Measurements from ENCODE around the gene PRCC.
A peak's percentile ranks its signal among the peaks of the same experiment; 100 is the strongest.

Gene PRCC

GRCh38 chr1:156767101-156767878 lies at the start of gene PRCC:
PRCC (plus strand) TSS chr1:156767535; CDS start chr1:156767772, 237 bp downstream.
- in situ Hi-C loops (cut with HindIII; ENCODE audit: low pct_ligation_motif_present, low sequenced_read_pairs): no loop called here
- Histone ChIP-seq H3K27ac (peak within 1 kb of the TSS; percentile 82), H3K27me3 (replicated peaks) (no peaks in the 10 kb centered on the region), H3K4me3 (ENCODE audit: low read depth, low read length) (peak within 1 kb of the TSS; percentile 95), H3K36me3 (replicated peaks) (peaks cover 9% of the 10 kb centered on the region)
- peak; percentile 100 for DNase-seq
- TF ChIP-seq CTCF (IDR thresholded peaks at IDR 0.05; ENCODE audit: low read depth, low read length, missing control alignments): peak; percentile 10

- in situ Hi-C loops (cut with HindIII; ENCODE audit: low pct_ligation_motif_present, low sequenced_read_pairs): no loop called here
- DNase-seq: no peak
- no peak overlapping the region for H3K27ac ChIP-seq
- no peak overlapping the region for H3K4me3 ChIP-seq (ENCODE audit: low read depth, low read length)
- peaks cover 34% of the 10 kb centered on the region for H3K36me3 ChIP-seq (replicated peaks)
- no peak for TF ChIP-seq CTCF (IDR thresholded peaks at IDR 0.05; ENCODE audit: low read depth, low read length, missing control alignments)
- H3K27me3 ChIP-seq (replicated peaks): no peaks in the 10 kb centered on the region
These were observed 46.2 kb upstream of the PRCC start for GRCh38 chr1:156721131-156721530.

- Histone ChIP-seq H3K36me3 (replicated peaks) (peaks cover 34% of the 10 kb centered on the region), H3K4me3 (ENCODE audit: low read depth, low read length) (no peak overlapping the region), H3K27ac (no peak overlapping the region), H3K27me3 (replicated peaks) (no peaks in the 10 kb centered on the region)
- TF ChIP-seq CTCF (IDR thresholded peaks at IDR 0.05; ENCODE audit: low read depth, low read length, missing control alignments): no peak
- in situ Hi-C loops (cut with HindIII; ENCODE audit: low pct_ligation_motif_present, low sequenced_read_pairs): no loop called here
- no peak for DNase-seq
These were observed 45.8 kb upstream of the PRCC start for GRCh38 chr1:156721535-156721934.

- TF ChIP-seq CTCF (IDR thresholded peaks at IDR 0.05; ENCODE audit: low read depth, low read length, missing control alignments): peak; percentile 97
- H3K27me3 ChIP-seq (replicated peaks): no peaks in the 10 kb centered on the region
- DNase-seq: peak; percentile 84
- peak overlapping the region; percentile 48 for H3K4me3 ChIP-seq (ENCODE audit: low read depth, low read length)
- in situ Hi-C loops (cut with HindIII; ENCODE audit: low pct_ligation_motif_present, low sequenced_read_pairs): no loop called here
- H3K36me3 ChIP-seq (replicated peaks): peaks cover 32% of the 10 kb centered on the region
- H3K27ac ChIP-seq: no peak overlapping the region
These were observed 41.6 kb upstream of the PRCC start for GRCh38 chr1:156725683-156726280.

- Histone ChIP-seq H3K36me3 (replicated peaks) (peaks cover 23% of the 10 kb centered on the region), H3K4me3 (ENCODE audit: low read depth, low read length) (peak overlapping the region; percentile 48), H3K27ac (no peak overlapping the region), H3K27me3 (replicated peaks) (no peaks in the 10 kb centered on the region)
- DNase-seq: peak; percentile 69
- peak; percentile 77 for TF ChIP-seq CTCF (IDR thresholded peaks at IDR 0.05; ENCODE audit: low read depth, low read length, missing control alignments)
- in situ Hi-C loops (cut with HindIII; ENCODE audit: low pct_ligation_motif_present, low sequenced_read_pairs): no loop called here
These were observed 40.6 kb upstream of the PRCC start for GRCh38 chr1:156726549-156727226.

Measured in brain microvascular endothelial cell (primary cell).